Measurements from ENCODE around the gene RENBP. TPM values are rescaled to one million over a fixed set of nuclear protein-coding genes. Genes with fewer than 3 reads are reported as not detected.

The RENBP gene
- total RNA-seq = 10 to 100 TPM in 1 of 2 donors, 1 to 10 TPM in 1; 6.2 to 10.6 TPM

GRCh38 chrX:153944140-153944799 is at the start of gene RENBP:
TSS of gene RENBP (minus strand) at chrX:153944643. CDS start at chrX:153944610, 33 bp downstream.
- H3K9me3 ChIP-seq = no peaks in the 10 kb centered on the region
- no peak for TF ChIP-seq CTCF (IDR thresholded peaks at IDR 0.05)
- H3K4me1 ChIP-seq = no peaks in the 10 kb centered on the region
- DNase-seq (ENCODE audit: low spot score) = no peak
- H3K4me3 ChIP-seq = peak within 1 kb of the TSS; percentile 35 to 44
- no peaks in the 10 kb centered on the region for H3K27me3 ChIP-seq
- H3K36me3 ChIP-seq = peaks cover 5% of the 10 kb centered on the region
- peak within 1 kb of the TSS; percentile 53 to 61 for H3K27ac ChIP-seq

GRCh38 chrX:153993978-153994377 is 49.5 kb upstream of the RENBP start:
- Histone ChIP-seq H3K4me1 (no peaks in the 10 kb centered on the region), H3K27me3 (no peaks in the 10 kb centered on the region), H3K27ac (no peak overlapping the region), H3K4me3 (no peak overlapping the region), H3K9me3 (no peaks in the 10 kb centered on the region), H3K36me3 (no peaks in the 10 kb centered on the region)
- no peak for DNase-seq (ENCODE audit: low spot score)
- TF ChIP-seq CTCF (IDR thresholded peaks at IDR 0.05) = no peak

DNA sequence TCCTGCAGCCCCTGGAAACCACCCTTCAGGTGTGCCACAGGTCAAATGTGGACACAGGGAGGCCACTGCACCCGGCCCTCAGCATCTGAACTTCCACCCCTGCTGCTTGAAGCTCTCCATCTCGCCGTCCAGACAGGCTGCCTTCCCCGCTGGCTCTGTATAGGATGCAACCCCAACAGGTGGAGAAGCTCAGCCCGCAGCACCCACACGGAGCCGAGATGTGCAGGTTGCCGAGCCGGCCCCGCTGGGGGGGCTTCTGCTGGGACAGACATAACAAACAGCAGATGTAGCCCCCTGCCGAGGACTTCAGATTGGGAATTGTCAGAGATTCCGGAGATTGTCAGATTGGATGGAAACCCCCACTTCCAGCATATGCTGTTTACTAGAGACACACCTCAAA is 48.6 kb upstream of the RENBP start:
- DNase-seq (ENCODE audit: low spot score) = no peak
- Histone ChIP-seq H3K4me3 (no peak overlapping the region), H3K27me3 (no peaks in the 10 kb centered on the region), H3K36me3 (no peaks in the 10 kb centered on the region), H3K27ac (no peak overlapping the region), H3K4me1 (no peaks in the 10 kb centered on the region), H3K9me3 (no peaks in the 10 kb centered on the region)
- no peak for TF ChIP-seq CTCF (IDR thresholded peaks at IDR 0.05)

- TF ChIP-seq CTCF (IDR thresholded peaks at IDR 0.05) = no peak
- no peak overlapping the region for H3K27ac ChIP-seq
Measured at GRCh38 chrX:153992180-153992579, 47.7 kb upstream of the RENBP start.

DNA sequence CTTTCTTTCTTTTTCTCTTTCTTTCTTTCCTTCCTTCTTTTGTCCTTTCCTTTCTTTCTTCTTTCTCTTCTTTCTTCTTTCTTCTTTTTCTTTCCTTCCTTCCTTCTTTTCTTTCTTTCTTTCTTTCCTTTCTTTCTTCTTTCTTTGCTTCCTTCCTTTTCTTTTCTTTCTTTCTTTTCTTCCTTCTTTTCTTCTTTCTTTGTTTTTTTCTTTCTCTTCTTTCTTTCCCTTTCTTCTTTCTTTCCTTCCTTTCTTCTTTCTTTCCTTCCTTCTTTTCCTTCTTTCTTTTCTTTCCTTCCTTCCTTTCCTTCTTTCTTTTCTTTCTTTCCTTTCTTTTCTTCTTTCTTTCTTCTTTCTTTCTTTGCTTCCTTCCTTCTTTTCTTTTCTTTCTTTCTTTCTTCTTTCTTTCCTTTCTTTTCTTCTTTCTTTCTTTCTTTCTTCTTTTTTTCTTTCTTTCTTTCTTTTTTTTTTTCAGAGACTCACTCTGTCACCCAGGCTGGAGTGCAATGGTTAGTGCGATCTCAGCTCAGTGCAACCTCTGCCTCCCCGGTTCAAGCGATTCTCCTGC is 46.7 kb upstream of the RENBP start:
- Histone ChIP-seq H3K4me3 (no peak overlapping the region), H3K36me3 (no peaks in the 10 kb centered on the region), H3K9me3 (no peaks in the 10 kb centered on the region), H3K27ac (no peak overlapping the region), H3K4me1 (no peaks in the 10 kb centered on the region), H3K27me3 (no peaks in the 10 kb centered on the region)
- no peak for DNase-seq (ENCODE audit: low spot score)
- no peak for TF ChIP-seq CTCF (IDR thresholded peaks at IDR 0.05)

More at GRCh38 chrX:153992180-153992579, 47.7 kb upstream of the RENBP start:
- no peak overlapping the region for H3K4me3 ChIP-seq
- DNase-seq (ENCODE audit: low spot score) = no peak
- no peaks in the 10 kb centered on the region for H3K36me3 ChIP-seq
- H3K4me1 ChIP-seq = no peaks in the 10 kb centered on the region
- H3K27me3 ChIP-seq = no peaks in the 10 kb centered on the region
- H3K9me3 ChIP-seq = no peaks in the 10 kb centered on the region
